PC-9 (cell line): Measurements from ENCODE around the gene NOL9.

Experiments used
- EZH2 ChIP-seq: fragments of 200-600 bp; sonication (generic); IDR thresholded peaks from 2 replicates; pipeline ENCODE4 v1.8.0; 2017; ENCODE audit warnings: antibody characterized with exemption, low read depth
- TF ChIP-seq, protein P1 (sequence below): fragments of 200-600 bp; sonication (generic); conservative IDR thresholded peaks from 2 replicates; pipeline ENCODE4 v1.6.1; 2017; ENCODE audit warnings: mixed run types, antibody characterized with exemption, mild to moderate bottlenecking, moderate library complexity

DNA sequence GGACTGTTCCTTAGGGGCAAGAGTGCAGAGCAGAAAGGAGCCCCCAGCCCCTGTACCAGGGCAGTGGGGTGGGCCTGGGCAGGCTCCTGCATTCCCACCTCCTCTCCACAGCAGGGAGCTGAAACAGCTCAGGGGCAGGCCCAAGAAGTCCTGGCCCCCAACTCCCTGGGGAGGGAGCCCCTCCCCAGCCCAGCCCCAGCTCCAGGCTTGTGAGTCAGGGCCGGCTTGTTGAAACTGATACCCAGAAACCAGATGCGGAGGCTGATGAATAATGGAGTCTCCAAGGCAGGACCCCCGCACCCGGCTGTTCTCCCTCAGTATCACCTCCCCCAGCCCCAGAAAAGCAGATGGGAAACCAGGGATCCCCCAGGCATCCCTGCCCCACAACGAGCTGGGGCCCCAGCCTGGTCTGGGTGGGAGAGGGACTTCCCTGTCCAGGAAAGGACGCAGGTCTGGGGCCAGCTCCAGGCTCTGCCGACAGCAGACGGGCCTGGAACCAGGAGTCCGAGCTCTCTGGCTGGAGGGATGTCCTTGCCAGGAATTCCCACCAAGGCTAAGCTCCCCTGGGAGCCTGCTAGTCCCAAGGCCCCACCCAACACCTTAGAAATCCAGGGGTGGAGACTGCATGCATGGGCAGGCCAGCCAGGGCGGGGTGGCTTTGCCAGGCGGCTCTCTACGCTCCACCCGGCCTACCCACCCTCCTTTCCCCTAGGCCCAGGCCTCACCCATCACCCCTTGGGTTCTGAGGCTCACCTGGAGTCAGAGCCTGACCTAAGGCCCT, 65.5 kb downstream of the NOL9 start:
- TF ChIP-seq, protein P1, sequence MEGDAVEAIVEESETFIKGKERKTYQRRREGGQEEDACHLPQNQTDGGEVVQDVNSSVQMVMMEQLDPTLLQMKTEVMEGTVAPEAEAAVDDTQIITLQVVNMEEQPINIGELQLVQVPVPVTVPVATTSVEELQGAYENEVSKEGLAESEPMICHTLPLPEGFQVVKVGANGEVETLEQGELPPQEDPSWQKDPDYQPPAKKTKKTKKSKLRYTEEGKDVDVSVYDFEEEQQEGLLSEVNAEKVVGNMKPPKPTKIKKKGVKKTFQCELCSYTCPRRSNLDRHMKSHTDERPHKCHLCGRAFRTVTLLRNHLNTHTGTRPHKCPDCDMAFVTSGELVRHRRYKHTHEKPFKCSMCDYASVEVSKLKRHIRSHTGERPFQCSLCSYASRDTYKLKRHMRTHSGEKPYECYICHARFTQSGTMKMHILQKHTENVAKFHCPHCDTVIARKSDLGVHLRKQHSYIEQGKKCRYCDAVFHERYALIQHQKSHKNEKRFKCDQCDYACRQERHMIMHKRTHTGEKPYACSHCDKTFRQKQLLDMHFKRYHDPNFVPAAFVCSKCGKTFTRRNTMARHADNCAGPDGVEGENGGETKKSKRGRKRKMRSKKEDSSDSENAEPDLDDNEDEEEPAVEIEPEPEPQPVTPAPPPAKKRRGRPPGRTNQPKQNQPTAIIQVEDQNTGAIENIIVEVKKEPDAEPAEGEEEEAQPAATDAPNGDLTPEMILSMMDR = no peak
- no peak for TF ChIP-seq EZH2
